Fibroblast of villous mesenchyme (primary cell): ENCODE data around the gene STRA8. TPM values are rescaled to one million over a fixed set of nuclear protein-coding genes. Genes with fewer than 3 reads are reported as not detected.
A peak's percentile ranks its signal among the peaks of the same experiment; 100 is the strongest.

Experiments used
- DNase-seq: peaks from one replicate; pipeline ENCODE4 v3.0.0-alpha.2; 2010; ENCODE audit warnings: low read depth
- H3K4me3 ChIP-seq: 2 replicates; pipeline ENCODE4 v1.5.1; 2011; ENCODE audit warnings: low read depth, mild to moderate bottlenecking, low read length
- CTCF ChIP-seq: IDR thresholded peaks from 2 replicates; pipeline ENCODE4 v1.5.1; 2012; ENCODE audit warnings: low read depth, mild to moderate bottlenecking, low read length; ENCODE audit not compliant: insufficient read depth
- total RNA-seq: library from RNA; depleted of rRNA; stranded (reverse); fragments of >200 nt; gene quantifications from 2 replicates; pipeline ENCODE4 v1.2.3, GENCODE V29; 2012

STRA8 gene
- total RNA-seq, 1 donor, result not detected

GRCh38 chr7:135204341-135204749, 29.3 kb upstream of the STRA8 start:
- DNase-seq, result peak; percentile 40
- no peak for TF ChIP-seq CTCF
- H3K4me3 ChIP-seq, result no peak overlapping the region

DNA sequence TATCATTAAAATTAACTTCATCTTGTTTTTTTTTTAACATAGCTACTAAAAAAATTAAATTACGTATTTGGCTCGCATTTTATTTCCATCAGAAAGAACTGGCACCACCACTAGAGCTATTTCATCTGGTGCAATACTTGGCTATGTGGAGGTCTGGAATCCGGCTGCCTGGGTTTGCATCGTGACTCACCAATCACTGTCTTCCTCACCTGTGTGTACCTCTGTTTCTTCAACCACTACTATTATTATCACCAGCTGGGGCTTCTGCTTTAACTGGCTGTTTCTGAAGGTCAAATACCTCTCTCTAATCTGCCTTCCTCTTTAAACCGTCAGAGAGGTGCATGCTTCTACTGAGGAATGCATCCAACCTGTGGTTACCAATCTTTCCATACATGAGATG, 28.8 kb upstream of the STRA8 start:
- no peak for TF ChIP-seq CTCF
- DNase-seq, result no peak
- no peak overlapping the region for H3K4me3 ChIP-seq

DNA sequence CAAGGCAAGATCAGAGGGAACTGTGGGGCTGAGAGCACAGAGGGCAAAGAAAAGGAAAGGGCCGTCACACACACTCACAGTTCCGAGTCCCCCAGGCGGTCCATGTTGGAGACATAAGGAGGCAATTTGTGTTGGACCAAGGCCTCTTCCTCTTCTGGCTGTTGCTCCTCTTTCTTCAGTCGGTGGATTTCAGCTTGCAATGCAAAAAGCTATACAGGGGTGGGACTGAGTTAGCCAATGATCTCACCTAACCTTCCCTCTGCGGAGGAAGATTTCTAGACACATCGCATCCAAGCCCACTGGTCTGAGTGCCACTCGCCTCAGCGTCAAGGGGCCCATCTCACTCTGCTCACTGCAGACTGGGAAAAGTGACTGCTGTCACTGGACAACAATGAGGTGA, 27.8 kb upstream of the STRA8 start:
- TF ChIP-seq CTCF, result no peak
- DNase-seq, result no peak

GRCh38 chr7:135206941-135207391, 26.7 kb upstream of the STRA8 start:
- DNase-seq, result no peak
- no peak for TF ChIP-seq CTCF
- no peak overlapping the region for H3K4me3 ChIP-seq

More for the DNA sequence above, 27.8 kb upstream of the STRA8 start:
- H3K4me3 ChIP-seq, result no peak overlapping the region

GRCh38 chr7:135207406-135208101, 26.1 kb upstream of the STRA8 start:
- no peak for DNase-seq
- H3K4me3 ChIP-seq, result no peak overlapping the region
- no peak for TF ChIP-seq CTCF

GRCh38 chr7:135208102-135208793, 25.4 kb upstream of the STRA8 start:
- no peak for TF ChIP-seq CTCF
- DNase-seq, result no peak

More at GRCh38 chr7:135208102-135208793, 25.4 kb upstream of the STRA8 start:
- H3K4me3 ChIP-seq, result no peak overlapping the region
